GM21390 (cell line): Measurements from ENCODE around the gene GLCCI1.

Source experiments
- ATAC-seq: cut with Tn5 transposase; IDR thresholded peaks from one replicate; pipeline ENCODE4 v1.9.1; 2021; ENCODE audit not compliant: unreplicated experiment

Gene GLCCI1

GRCh38 chr7:7959979-7960670 lies 8.5 kb upstream of the GLCCI1 start:
- peak; percentile 93 for ATAC-seq

GRCh38 chr7:7962851-7963250 lies 5.7 kb upstream of the GLCCI1 start:
- no peak for ATAC-seq

GRCh38 chr7:7964250-7964649 lies 4.3 kb upstream of the GLCCI1 start:
- ATAC-seq: no peak

GRCh38 chr7:7964691-7965090 lies 3.9 kb upstream of the GLCCI1 start:
- ATAC-seq: no peak

- no peak for ATAC-seq
Observed at GRCh38 chr7:7965301-7965700, 3.3 kb upstream of the GLCCI1 start.

GRCh38 chr7:7966141-7966734 lies 2.4 kb upstream of the GLCCI1 start:
- peak; percentile 17 for ATAC-seq

GRCh38 chr7:7967886-7968543 lies 581 bp upstream of the GLCCI1 start:
- no peak for ATAC-seq

GRCh38 chr7:7969306-7970236 lies 975 bp downstream of the GLCCI1 start:
- ATAC-seq: peak; percentile 1

- no peak for ATAC-seq
Observed at GRCh38 chr7:7970237-7970530, 1.6 kb downstream of the GLCCI1 start.

- ATAC-seq: no peak
Observed at GRCh38 chr7:7970531-7971307, 2.1 kb downstream of the GLCCI1 start.

GRCh38 chr7:7971308-7972040 lies 2.9 kb downstream of the GLCCI1 start:
- no peak for ATAC-seq

- no peak for ATAC-seq
Observed at GRCh38 chr7:7972128-7972527, 3.5 kb downstream of the GLCCI1 start.

- no peak for ATAC-seq
Observed at GRCh38 chr7:7972922-7973594, 4.5 kb downstream of the GLCCI1 start.

- no peak for ATAC-seq
Observed at GRCh38 chr7:7976677-7977076, 8.1 kb downstream of the GLCCI1 start.

- no peak for ATAC-seq
Observed at GRCh38 chr7:7977774-7978173, 9.2 kb downstream of the GLCCI1 start.

GRCh38 chr7:7978860-7979259 lies 10.3 kb downstream of the GLCCI1 start:
- no peak for ATAC-seq

- ATAC-seq: no peak
Observed at GRCh38 chr7:7979558-7979957, 11.0 kb downstream of the GLCCI1 start.

- no peak for ATAC-seq
Observed at GRCh38 chr7:7980134-7980533, 11.5 kb downstream of the GLCCI1 start.

- ATAC-seq: no peak
Observed at GRCh38 chr7:7982904-7983303, 14.3 kb downstream of the GLCCI1 start.

- ATAC-seq: no peak
Observed at GRCh38 chr7:7984424-7984823, 15.8 kb downstream of the GLCCI1 start.
